Measurements from ENCODE around the gene AJM1.
"Not testable (repeated sequence)": the region's sequence is repeated elsewhere in the genome, so short reads cannot be mapped to it uniquely, and the experiment has no call there.

AJM1 gene

GRCh38 chr9:136865768-136866103, 23.5 kb downstream of the AJM1 start:
- no peak for DNase-seq (ENCODE audit: insufficient read length, low spot score)
- FAIRE-seq: no peak

DNA sequence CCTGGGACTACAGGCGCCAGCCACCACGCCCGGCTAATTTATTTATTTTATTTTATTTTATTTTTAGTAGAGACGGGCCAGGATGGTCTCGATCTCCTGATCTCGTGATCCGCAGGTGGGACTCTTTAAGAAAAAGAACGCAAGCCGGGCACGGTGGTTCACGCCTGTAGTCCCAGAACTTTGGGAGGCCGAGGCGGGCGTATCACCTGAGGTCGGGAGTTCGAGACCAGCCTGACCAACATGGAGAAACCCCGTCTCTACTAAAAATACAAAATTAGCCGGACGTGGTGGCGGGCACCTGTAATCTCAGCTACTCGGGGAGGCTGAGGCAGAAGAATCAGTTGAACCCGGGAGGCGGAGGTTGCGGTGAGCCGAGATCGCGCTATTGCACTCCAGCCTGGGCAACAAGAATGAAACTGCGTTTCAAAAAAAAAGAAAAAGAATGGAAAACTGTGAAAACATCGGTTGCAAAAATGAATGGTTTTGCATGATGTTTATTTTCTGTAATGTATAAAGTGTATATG, 24.7 kb downstream of the AJM1 start:
- not testable (repeated sequence) for DNase-seq (ENCODE audit: insufficient read length, low spot score); FAIRE-seq

DNA sequence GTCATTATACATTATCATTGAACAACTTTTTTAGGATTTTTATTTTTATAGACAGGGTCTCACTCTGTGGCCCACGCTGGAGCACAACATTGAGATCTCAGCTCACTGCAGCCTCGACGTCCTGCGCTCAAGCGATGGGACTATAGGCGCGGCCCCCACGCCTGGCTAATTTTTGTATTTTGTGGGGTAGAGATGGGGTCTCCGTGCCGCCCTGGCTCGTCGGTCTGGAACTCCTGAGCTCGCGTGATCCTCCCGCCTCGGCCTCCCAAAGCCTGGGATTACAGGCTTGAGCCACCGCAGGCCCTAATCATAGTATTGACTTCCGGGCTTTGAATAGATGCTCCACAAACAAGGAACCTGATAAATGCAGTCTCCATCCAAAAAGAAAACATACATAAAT, 25.2 kb downstream of the AJM1 start:
- no peak for DNase-seq (ENCODE audit: insufficient read length, low spot score)
- no peak for FAIRE-seq

DNA sequence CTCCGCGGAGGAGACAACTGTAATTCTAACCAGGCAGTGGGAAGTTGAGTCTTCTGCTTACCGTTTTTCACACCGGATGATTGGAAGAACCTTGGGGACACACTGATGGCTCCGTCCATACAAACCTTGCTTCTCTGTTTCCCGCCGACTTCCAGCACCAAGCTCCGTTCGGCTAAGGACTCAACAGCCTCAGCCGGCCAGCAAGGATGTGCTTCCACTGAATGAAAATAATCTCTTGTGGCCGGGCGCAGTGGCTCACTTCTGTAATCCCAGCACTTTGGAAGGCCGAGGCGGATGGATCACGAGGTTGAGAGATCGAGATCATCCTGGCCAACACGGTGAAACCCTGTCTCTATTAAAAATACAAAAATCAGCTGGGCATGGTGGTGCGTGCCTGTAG, 25.6 kb downstream of the AJM1 start:
- DNase-seq (ENCODE audit: insufficient read length, low spot score) (no peak), FAIRE-seq (no peak)

DNA sequence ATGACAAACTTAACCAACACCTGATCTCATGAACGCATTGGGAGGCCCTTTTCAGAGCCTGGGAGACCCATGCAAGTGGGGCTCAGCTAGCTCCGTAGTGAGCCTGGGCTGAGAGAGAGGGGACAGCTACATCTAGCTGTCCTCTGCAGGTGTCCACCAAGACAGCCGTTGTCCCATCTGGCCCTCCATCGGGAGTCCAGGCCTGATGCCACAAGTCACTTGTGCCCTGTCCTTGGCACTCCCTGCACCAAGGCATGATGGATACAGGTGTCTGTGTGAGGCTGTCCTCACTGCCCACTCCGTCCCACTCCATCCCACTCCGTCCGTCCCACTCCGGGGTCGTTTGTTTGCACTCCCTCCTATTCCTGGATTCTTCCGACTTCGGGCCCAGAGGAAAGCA, 26.4 kb downstream of the AJM1 start:
- DNase-seq (ENCODE audit: insufficient read length, low spot score) (no peak), FAIRE-seq (no peak)

DNA sequence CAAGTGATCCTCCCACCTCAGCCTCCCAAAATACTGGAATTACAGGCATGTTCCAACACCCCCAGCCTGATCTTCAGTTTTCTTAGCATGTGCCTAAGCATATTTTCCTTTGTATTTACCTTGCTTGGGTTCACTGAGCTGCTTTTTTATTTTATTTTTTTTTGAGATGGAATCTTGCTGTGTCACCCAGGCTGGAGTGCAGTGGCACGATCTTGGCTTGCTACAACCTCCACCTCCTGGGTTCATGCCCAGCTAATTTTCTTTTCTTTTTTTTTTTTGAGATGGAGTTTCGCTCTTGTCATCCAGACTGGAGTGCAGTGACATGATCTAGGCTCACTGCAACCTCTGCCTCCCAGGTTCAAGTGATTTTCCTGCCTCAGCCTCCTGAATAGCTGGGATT, 27.3 kb downstream of the AJM1 start:
- FAIRE-seq; DNase-seq (ENCODE audit: insufficient read length, low spot score): not testable (repeated sequence)

DNA sequence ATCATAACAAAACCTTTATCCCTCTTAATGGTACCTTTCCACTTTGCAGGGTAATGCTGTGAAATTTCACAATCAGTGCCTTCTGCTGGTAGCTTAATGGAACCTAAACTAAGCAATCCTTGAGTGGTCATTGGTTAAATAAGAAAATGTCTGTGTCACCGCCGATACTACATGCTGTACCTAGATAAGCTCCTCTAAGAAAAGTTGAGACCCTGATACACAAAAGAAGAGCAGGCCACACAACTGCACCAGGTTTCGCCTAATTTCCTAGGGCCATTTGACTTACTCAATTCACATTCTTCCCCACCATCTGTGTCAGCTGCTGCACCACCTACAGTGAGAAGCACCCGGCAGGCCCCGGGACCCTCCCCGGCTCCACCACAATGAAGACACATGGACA, 32.9 kb downstream of the AJM1 start:
- DNase-seq (ENCODE audit: insufficient read length, low spot score): no peak
- no peak for FAIRE-seq

GRCh38 chr9:136876476-136876875, 34.2 kb downstream of the AJM1 start:
- FAIRE-seq (no peak), DNase-seq (ENCODE audit: insufficient read length, low spot score) (no peak)

- no peak for FAIRE-seq
Observed at GRCh38 chr9:136880651-136881050, 38.4 kb downstream of the AJM1 start.

GRCh38 chr9:136881691-136882108, 39.4 kb downstream of the AJM1 start:
- DNase-seq (ENCODE audit: insufficient read length, low spot score) (peak; percentile 72), FAIRE-seq (peak; percentile 90)

More at GRCh38 chr9:136880651-136881050, 38.4 kb downstream of the AJM1 start:
- no peak for DNase-seq (ENCODE audit: insufficient read length, low spot score)

DNA sequence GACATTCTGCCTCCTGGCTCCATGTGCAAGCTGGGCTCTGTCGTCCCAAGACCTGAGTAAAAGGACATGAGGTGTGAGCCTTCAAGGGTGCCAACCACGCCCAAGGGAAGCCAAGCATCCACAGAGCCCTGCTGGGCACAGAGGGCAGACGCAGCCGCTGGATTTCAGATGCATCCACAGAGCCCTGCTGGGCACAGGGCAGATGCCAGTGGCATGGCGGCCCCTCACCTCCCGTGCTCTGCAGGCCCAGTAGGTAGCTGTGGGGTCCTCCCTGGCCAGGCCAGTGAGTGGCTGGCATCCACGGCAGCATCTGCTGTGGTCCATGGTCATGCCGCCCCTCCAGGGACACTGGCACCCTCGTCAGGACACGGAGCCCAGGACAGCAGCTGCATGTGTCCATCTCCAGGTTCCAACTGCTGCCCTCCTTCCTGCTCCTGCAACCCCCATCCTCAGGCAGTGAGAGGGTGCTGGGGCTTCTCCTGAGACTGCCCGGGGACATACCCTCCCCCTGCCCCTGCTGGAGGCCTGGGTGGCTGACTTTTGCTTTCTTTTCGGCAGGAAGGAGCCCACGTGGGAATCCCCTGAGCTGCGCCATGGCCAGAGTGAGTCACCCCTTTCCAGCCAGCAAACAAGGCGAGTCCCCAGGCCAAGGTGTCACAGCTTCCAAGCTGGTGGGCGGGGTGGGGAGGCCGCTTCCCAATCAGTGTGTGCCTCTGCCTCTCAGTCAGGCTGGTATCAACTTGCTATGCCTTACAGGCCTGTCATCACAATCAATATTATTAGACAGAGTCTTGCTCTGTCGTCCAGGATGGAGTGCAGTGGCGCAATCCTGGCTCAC, 40.0 kb downstream of the AJM1 start:
- no peak for FAIRE-seq
- peak; percentile 79 for DNase-seq (ENCODE audit: insufficient read length, low spot score)

DNA sequence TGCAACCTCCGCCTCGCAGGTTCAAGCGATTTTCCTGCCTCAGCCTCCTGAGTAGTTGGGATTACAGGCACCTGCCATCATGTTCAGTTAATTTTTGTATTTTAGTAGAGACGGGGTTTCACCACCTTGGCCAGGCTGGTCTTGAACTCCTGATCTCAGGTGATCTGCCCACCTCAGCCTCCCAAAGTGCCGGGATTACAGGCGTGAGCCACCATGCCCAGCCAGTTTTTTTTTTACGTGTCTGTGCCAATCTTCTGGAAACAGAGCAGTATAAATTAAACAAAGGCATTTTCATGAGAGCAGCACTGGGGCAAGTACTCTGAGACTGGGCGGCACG, 40.6 kb downstream of the AJM1 start:
- FAIRE-seq; DNase-seq (ENCODE audit: insufficient read length, low spot score): not testable (repeated sequence)

GRCh38 chr9:136883670-136884069, 41.4 kb downstream of the AJM1 start:
- not testable (repeated sequence) for DNase-seq (ENCODE audit: insufficient read length, low spot score); FAIRE-seq

DNA sequence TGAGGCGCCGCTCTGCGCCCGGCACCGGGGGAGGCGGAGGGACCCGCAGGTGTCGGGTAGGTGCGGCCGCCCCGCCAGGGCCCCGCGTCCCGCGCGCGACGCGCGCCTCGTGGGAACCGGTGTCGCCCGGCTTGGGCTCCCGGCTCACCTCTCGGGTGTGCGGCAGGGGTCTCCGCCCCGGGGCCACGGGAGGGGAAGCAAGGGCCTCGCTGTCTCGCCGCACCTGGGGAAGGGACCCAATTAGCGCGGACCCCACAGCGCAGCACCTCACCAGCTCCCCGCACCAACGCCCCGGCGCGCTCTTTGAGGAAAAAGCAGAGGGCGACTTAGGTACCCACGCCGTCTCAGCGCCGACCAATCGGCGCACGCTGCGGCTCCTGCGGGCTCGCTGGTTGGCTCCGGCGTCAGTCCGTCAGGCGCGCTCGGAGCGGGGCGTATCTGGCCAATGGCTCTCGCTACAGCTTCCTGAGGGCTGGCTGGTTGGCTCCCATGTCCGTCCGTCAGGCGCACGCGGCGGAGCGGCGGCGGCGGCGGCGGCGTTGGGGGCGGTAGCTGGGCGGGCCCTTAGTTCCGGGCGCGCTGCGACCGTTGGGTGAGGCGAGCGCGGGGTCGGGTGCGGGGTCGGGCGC, 43.8 kb downstream of the AJM1 start, which contains the start of gene TRAF2:
Gene TRAF2 (plus strand): TSS at position 567 of the 629 bp plus-strand sequence. CDS start 12,225 bp downstream, outside the sequence.
- peak; percentile 89 for FAIRE-seq
- DNase-seq (ENCODE audit: insufficient read length, low spot score): peak; percentile 100

DNA sequence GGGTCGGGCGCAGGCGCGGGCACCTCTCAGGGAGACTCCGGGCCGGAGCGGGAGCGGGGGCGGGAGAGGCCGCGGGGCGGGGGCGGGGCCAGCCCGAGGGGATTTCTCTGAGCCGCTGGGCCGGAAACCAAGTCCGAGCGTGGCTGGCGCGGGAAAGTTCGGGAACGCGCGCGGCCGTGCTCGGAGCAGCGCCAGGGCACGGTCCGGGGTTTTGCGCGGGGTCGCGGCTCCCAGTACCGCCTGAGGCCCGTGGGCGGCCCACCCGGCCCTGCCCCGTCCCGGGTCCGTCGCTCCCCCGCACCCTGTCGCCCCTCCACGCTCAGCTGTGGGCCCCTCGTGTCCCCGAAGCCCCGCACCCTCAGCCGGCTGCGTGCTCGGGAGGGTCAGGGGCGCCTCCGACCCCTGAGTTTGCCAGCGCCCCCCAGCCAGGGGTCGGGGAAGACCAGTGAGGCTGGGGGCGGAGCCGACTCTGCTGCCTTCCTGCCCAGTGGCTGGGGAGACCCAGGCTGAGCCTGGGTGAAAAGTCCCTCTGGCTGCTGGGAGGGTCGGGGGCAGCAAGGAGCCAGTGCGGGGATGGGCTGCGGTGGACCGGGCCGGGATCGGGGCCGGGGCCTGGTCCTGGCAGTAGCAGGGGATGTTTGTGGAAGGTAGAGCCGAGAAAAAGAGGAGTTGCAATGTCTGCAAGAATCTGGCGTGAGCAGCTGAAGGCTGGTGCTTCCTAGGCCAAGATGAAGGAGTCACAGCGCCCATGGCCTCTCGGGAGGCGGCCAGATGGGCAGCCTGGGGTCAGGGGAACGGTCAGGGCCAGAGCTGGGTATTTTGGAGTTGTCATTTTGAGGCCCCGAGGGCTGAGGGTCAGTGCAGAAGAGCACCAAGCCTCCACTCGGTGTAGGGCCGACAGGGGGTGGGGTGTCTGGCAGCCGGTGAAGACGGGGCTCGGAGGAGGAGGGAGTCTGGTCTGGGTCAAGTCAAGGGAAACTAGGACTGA, 44.6 kb downstream of the AJM1 start:
- FAIRE-seq (no peak), DNase-seq (ENCODE audit: insufficient read length, low spot score) (peak; percentile 85)

- DNase-seq (ENCODE audit: insufficient read length, low spot score) (no peak), FAIRE-seq (no peak)
Observed at GRCh38 chr9:136888454-136888853, 46.2 kb downstream of the AJM1 start.

DNA sequence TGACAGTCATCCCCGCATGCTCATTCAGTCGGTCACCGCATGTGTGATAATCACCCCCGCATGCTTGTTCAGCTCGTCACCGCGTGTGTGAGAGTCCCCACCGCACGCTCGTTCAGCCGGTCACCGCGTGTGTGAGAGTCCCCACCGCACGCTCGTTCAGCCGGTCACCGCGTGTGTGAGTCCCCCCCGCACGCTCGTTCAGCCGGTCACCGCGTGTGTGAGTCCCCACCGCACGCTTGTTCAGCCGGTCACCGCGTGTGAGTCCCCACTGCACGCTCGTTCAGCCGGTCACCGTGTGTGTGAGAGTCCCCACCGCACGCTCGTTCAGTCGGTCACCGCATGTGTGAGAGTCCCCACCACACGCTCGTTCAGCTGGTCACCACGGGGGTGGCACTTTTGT, 47.6 kb downstream of the AJM1 start:
- DNase-seq (ENCODE audit: insufficient read length, low spot score) (no peak), FAIRE-seq (no peak)

DNA sequence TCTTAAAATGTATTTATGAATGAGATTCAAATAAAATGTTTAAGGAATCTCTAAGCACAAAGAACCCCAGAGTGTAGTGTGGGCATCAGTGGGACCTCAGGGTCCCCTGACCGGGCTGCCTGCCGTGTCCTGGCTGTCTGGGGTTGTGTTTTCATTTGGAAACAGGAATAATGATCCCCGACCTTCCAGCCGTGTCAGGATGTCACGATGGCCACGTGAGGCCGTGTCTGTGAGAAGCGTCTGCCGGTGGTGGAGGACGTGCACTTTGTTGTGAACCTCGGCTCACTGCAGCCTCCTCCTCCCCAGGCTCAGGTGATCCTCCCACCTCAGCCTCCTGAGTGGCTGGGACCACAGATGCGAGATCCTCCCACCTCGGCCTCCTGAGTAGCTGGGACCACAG, 48.4 kb downstream of the AJM1 start:
- no peak for FAIRE-seq
- DNase-seq (ENCODE audit: insufficient read length, low spot score): no peak

Measured in GM19239 (cell line).